ENCODE data around the gene FKBP15. TPM values are rescaled to one million over a fixed set of nuclear protein-coding genes. Genes with fewer than 3 reads are reported as not detected.
"Not testable (repeated sequence)": the region's sequence is repeated elsewhere in the genome, so short reads cannot be mapped to it uniquely, and the experiment has no call there.

The FKBP15 gene, protein sequence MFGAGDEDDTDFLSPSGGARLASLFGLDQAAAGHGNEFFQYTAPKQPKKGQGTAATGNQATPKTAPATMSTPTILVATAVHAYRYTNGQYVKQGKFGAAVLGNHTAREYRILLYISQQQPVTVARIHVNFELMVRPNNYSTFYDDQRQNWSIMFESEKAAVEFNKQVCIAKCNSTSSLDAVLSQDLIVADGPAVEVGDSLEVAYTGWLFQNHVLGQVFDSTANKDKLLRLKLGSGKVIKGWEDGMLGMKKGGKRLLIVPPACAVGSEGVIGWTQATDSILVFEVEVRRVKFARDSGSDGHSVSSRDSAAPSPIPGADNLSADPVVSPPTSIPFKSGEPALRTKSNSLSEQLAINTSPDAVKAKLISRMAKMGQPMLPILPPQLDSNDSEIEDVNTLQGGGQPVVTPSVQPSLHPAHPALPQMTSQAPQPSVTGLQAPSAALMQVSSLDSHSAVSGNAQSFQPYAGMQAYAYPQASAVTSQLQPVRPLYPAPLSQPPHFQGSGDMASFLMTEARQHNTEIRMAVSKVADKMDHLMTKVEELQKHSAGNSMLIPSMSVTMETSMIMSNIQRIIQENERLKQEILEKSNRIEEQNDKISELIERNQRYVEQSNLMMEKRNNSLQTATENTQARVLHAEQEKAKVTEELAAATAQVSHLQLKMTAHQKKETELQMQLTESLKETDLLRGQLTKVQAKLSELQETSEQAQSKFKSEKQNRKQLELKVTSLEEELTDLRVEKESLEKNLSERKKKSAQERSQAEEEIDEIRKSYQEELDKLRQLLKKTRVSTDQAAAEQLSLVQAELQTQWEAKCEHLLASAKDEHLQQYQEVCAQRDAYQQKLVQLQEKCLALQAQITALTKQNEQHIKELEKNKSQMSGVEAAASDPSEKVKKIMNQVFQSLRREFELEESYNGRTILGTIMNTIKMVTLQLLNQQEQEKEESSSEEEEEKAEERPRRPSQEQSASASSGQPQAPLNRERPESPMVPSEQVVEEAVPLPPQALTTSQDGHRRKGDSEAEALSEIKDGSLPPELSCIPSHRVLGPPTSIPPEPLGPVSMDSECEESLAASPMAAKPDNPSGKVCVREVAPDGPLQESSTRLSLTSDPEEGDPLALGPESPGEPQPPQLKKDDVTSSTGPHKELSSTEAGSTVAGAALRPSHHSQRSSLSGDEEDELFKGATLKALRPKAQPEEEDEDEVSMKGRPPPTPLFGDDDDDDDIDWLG
- total RNA-seq = 20.3 and 20.5 TPM in 2 replicates
- 23.6 TPM for polyA plus RNA-seq (2012)

DNA sequence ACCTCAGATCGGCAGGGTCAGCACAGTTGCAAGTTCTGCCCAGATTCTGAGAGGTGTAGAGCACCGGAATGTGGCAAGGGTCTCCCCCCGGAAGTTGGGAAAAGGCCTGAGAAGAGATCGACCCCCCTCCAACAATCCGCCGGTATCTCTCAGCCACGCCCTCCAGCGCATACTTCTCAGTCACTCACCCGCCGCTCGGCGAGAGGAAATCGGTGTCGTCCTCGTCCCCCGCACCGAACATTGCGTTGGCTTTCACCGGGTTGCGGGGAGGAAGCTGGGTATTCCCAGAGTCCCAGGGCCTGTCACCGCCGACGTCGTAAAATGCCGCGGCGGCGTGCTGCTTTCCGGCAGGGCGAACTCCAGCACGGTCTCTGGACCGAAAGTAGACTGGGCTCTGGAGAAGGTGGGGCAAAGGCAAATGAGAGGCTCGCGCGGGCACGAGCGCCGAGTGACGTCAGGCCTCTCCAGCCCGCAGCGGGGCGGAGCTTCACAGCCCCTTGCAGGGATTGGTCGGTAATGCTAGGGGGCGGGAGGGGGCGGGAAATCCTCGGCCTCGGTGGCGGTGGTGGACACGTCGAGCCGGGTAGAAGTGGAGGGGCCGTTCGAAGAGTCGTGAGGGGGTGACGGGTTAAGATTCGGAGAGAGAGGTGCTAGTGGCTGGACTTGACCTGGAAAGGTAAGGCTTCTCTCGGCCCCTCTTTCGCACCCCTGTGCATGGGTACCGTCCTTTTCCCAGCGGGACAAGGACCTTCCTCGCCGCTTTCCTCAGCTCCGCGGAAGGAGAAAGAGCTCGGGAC, at the start of gene FKBP15, which contains the start of gene SLC31A1:
FKBP15 (minus strand) TSS at position 275 of the 797 bp plus-strand sequence; CDS start at position 241, 34 bp downstream.
SLC31A1 (plus strand) TSS at position 542 of the 797 bp plus-strand sequence. CDS start 34,605 bp downstream, outside the sequence.
- DNase-seq (ENCODE audit: low read depth) = peak; percentile 98

- DNase-seq (ENCODE audit: low read depth) = no peak
Observed at GRCh38 chr9:113269871-113270270, 48.8 kb upstream of the FKBP15 start.

DNA sequence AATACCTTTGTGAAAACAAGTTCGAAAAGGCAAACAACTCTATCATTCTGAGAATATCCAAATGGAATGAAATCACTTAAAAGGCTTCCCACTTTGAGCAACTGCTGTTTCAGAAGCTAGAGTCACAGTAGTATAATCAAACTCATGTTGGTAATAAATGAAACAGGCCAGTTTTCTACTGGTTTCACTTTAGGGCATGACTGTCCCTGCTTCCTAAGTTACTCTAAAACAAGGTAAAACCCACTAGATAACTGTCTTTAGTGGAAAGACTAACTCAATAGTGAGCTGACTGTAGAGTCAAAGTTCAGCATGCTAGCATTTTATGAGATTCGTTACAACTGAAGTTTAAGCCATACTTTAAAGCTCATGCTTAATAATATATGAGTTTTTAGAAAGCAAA, 48.3 kb upstream of the FKBP15 start:
- DNase-seq (ENCODE audit: low read depth) = no peak

DNA sequence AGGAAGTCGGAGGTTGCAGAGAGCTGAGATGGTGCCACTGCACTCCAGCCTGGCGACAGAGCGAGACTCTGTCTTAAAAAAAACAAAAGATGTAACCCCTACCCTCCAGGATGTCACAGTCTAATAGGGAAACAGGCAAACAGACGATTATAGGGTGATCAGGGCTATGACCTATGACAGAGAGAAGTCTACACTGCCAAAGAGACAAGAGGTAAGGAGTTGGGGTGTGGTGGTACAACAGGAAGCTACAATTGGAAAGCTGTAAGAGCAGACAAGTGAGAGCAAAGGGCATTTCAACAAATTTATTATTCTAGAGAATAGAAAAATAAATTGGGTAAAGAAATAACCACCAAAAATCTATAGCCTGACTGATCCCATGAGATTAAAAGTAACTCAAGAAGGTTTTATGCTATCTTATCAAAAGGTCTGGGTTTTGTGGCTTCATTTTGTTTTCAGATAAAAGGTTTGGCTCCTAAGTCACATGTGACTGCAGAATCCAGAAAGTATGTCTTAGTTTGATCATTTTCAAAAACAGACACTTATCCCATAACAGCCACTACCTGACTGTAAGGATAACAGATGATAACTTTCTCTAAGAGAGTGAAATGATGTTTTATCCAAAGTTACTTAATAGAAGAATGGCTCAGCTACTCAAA, 47.0 kb upstream of the FKBP15 start:
- no peak for DNase-seq (ENCODE audit: low read depth)

- no peak for DNase-seq (ENCODE audit: low read depth)
Observed at GRCh38 chr9:113266174-113266573, 45.1 kb upstream of the FKBP15 start.

DNA sequence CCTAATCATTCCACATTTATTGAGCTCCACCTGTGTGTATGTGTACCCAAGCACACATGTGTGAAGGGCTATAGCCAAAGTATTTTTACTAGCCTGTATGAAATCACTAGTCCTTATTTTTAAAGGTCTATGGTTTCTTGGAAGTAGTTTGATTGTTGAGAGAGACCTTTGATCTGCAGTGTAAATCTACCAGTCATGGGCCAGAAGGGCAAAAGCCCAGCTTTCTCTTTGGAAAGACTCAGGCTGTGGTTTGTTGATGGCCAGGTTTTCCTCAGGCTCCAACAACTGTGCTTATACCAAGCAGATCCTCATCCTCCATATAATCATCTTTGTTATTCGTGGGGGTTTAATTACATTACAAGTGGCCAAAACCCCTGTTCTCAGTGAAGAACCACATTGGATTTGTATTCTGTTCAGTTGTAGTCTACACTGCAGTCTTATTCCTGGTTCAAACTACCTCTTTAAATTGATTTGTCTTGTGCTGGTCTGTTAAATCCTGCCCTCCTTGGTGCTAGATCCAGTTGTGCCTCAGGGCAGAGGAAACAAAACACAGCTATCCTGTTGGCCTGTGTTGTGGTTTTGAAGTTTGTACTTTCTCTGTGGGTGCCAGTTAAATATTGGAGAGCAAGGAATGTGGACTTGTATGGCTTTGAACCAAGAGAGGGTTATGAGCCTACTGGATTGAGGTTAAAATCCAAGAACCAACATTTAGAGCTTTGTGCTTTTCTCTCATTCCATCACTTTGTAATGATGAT, 41.0 kb upstream of the FKBP15 start:
- no peak for DNase-seq (ENCODE audit: low read depth)

DNA sequence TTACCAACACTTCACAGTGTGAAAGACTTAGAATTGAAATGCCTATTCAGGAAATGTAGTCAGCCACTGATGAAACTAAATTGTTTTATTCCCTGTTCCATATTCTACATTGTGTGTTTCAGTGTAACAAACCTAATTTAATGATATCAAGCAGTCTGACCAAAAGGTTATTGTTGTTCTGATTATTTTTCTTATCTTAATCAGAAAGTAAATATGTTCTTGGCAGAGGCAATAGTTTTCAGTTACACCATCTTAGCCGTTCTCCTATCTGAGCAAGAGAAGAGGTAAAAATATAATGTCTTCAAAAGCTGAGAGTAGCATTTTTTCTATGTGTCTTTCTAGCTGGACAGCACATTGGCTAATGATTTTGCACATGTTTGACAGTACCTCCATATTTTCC, 37.2 kb upstream of the FKBP15 start:
- no peak for DNase-seq (ENCODE audit: low read depth)

- DNase-seq (ENCODE audit: low read depth) = no peak
Observed at GRCh38 chr9:113257863-113258262, 36.8 kb upstream of the FKBP15 start.

DNA sequence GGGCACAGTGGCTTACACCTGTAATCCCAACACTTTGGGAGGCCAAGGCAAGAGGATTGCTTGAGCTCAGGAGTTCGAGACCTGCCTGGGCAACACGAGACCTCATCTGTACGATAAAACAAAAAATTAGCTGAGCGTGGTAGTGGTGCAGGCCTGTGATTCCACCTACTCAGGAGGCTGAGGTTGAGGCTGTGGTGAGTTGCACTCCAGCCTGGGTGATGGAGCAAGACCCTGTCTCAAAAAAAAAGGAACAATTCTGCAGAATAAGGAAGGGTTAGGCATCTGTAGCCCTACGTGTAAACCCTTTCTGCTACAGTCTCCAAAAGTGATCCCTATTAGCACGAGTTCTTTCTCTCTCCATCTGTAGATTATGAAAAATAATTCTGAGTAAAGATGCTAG, 34.4 kb upstream of the FKBP15 start:
- DNase-seq (ENCODE audit: low read depth) = no peak

- DNase-seq (ENCODE audit: low read depth) = no peak
Observed at GRCh38 chr9:113254991-113255390, 33.9 kb upstream of the FKBP15 start.

GRCh38 chr9:113250807-113251206, 29.7 kb upstream of the FKBP15 start:
- DNase-seq (ENCODE audit: low read depth) = no peak

- not testable (repeated sequence) for DNase-seq (ENCODE audit: low read depth)
Observed at GRCh38 chr9:113249661-113250060, 28.6 kb upstream of the FKBP15 start.

DNA sequence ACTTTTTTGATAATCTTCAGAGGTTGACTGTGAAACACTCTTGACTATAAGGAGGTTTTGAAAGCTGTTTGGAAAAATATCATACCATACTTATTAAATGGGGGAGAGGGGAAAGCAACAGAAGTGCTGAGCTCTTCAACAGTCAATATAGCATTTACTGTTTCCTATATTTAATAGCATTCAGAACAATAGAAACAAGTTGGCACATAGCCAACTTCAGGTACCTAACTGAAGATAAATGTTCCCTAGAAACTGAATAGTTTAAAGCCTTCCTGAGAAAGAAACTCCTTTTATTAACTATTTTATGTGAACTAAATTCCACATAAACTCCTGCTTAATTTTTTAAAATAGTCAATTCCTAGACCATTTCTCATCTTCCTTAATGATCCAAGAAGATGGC, 26.6 kb upstream of the FKBP15 start:
- no peak for DNase-seq (ENCODE audit: low read depth)

GRCh38 chr9:113246928-113247327, 25.9 kb upstream of the FKBP15 start:
- no peak for DNase-seq (ENCODE audit: low read depth)

GRCh38 chr9:113245894-113246293, 24.8 kb upstream of the FKBP15 start:
- DNase-seq (ENCODE audit: low read depth) = no peak

- no peak for DNase-seq (ENCODE audit: low read depth)
Observed at GRCh38 chr9:113244556-113244955, 23.5 kb upstream of the FKBP15 start.

DNA sequence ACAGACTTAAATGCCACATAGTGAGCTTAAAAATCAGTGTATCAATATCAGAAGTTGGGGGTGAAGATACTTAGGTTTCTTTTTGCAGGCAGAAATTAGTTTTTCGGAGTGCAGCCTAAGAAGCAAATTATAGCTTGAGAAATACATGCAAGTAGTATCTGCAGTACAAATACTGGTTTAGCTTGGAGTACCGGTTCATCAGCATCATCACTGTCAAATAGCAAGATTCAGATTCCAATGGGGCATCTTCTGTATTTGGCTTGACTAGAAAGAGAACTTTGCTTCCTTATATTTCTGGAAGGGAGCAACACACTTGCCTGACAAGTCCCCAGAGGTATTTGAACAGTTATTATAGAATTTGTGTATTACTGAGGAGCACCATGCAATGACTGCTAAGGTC, 20.1 kb upstream of the FKBP15 start:
- DNase-seq (ENCODE audit: low read depth) = no peak

GRCh38 chr9:113238859-113239232, 17.8 kb upstream of the FKBP15 start:
- DNase-seq (ENCODE audit: low read depth) = no peak

DNA sequence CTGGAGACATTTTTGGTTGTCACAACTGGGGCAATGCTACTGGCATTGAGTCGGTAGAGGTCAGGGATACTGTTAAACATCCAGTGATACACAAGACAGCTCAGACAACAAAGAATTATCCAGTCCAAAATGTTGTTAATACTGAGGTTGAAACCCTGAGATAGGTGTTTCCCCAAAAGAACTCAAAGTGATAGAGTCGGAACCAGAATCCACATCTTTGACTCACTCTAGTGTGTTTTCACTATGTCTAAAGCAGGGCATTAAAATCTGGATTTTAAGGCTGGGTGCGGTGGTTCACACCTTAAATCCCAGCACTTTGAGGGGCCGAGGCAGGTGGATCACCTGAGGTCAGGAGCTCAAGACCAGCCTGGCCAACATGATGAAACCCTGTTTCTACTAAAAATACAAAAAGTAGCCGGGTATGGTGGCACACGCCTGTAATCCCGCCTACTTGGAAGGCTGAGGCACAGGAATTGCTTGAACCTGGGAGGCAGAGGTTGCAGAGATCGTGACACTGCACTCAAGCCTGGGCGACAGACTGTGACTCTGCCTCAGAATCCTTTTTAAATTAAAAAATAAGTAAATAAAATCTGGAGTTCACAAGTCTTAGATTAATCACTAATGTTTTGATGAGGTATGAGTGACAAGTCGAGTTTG, 17.3 kb upstream of the FKBP15 start:
- no peak for DNase-seq (ENCODE audit: low read depth)

Measured in myocyte (in vitro differentiated cells).